Activated CD8-positive, alpha-beta memory T cell treated with anti-CD3 and anti-CD28 coated beads, Interleukin-2, amount 50 U/mL, for 24 hours (primary cell): ENCODE measurements around the gene KRTAP12-3.
"Not testable (repeated sequence)": the region's sequence is repeated elsewhere in the genome, so short reads cannot be mapped to it uniquely, and the experiment has no call there.

Source experiments
- DNase-seq: peaks from one replicate; pipeline ENCODE4 v3.0.0-alpha.2; 2020; ENCODE audit errors: extremely low read depth

The KRTAP12-3 gene

DNA sequence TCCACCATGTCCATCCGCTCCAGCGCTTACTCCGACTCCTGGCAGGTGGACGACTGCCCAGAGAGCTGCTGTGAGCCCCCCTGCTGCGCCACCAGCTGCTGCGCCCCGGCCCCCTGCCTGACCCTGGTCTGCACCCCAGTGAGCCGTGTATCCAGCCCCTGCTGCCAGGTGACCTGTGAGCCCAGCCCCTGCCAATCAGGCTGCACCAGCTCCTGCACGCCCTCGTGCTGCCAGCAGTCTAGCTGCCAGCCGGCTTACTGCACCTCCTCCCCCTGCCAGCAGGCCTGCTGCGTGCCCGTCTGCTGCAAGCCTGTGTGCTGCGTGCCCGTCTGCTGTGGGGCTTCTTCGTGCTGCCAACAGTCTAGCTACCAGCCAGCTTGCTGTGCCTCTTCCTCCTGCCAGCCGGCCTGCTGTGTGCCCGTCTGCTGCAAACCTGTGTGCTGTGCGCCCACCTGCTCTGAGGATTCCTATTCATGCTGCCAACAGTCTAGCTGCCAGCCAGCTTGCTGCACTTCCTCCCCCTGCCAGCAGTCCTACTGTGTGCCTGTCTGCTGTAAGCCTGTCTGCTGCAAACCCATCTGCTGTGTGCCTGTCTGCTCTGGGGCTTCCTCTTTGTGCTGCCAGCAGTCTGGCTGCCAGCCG lies 30.4 kb upstream of the KRTAP12-3 start:
- DNase-seq: not testable (repeated sequence)

GRCh38 chr21:44627831-44628233 lies 29.9 kb upstream of the KRTAP12-3 start:
- not testable (repeated sequence) for DNase-seq

DNA sequence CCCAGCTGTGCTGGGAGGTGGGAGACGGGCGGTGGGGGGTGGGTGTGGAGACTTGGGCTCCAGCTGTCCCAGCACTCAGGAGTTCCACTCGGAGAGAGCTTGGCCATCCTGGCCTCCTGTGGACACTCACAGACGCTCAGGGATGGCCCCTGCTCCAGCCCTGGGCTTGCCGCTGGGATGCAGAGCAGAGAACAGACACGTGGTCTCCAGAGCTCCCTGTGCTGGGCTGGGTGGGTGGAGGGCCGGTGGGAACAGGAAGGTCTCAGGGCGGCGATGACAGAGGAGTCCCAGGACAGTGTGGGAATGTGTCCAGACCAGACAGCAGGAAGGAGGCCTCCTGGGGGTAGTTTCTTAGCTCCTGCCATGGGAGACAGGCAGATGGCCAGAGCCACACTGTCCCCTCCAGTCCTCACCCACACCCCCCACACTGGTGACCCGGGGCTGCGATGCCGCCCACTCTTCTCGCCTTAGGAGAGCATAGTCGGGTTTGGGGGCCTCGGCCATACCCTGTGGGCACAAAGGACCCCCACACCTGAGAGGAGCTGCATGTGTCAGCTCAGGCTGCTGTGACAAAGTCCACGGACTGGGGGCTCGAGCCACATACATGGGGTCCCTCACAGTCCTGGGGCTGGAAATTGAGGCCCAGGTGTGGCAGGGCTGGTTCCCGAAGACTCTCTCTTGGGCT lies 28.9 kb upstream of the KRTAP12-3 start:
- DNase-seq: no peak

DNA sequence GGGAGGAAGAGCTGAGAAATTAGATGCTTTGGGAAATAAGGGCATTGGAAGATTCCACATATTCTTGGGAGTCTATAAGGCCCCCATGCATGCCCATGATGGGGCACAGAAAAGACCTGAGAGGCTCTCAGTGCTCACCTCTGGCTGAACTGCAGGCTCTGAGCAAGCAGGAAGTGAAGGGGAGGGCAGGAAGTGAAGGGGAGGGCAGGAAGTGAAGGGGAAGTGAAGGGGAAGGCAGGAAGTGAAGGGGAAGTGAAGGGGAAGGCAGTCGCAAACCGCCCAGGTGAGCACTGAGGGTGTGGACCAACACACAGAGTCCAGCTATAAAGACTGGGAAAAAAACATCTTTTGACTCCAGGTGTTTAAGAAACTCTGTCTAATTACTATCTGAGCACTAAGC lies 27.3 kb upstream of the KRTAP12-3 start:
- DNase-seq: no peak

DNA sequence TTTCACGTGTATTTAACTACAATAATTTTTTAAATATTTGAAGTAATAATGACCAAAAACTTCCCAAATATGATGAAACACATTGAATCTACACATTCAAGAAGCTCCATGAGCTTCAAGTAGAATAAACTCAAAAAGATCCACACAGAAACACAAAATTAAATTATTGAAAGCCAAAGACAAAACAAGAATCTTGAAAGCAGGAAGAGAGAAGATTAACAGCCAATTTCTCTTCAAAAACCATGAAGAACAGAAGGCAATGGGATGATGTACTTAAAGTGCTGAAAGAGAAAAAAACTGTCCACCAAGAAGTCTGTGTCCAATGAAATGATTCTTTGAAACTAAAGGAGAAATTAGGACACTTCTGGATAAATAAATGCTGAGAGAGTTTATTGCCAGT lies 25.7 kb upstream of the KRTAP12-3 start:
- DNase-seq: no peak

DNA sequence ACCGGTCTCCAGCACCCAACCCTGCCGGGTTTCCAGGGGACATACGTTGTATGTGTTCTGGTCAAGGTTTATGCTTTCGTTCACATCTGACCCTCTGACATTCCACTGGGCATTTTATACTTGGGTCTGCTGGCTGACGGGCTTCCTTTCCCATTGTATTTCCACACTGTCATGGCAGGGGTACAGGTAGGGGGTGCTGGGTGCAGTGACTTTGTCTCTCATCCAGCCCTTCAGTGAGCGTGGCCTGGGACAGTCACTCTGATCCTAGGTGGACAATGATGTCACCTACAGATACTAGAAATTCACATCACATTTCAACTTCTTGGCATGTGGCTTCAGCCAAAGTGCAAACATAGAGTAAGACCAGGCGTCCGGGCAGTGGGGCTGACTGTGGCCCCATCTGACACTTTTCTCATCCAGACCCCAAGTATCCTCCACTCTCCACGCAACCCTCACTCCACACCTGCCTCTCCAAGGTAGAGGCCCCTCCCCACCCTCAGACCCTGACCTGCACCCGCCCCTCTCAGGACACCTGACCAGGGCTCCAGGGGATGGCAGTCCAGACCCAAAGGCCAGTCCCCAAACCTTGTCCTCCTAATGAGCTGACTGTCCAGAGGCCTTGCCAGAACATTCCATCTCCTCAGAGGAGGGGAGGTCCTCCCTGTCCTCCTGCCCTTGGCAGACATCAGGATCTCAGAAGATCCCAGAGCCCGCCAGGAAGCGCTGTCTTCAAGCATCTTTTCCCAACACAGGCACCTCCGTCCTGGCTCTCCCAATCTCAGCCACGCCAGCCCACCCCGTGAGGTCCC lies 21.3 kb upstream of the KRTAP12-3 start:
- no peak for DNase-seq

- no peak for DNase-seq
Observed at GRCh38 chr21:44637018-44637850, 20.5 kb upstream of the KRTAP12-3 start, which contains the start of gene KRTAP10-10. KRTAP10-10 (plus strand) TSS chr21:44637356; CDS start chr21:44637418, 62 bp downstream.

DNA sequence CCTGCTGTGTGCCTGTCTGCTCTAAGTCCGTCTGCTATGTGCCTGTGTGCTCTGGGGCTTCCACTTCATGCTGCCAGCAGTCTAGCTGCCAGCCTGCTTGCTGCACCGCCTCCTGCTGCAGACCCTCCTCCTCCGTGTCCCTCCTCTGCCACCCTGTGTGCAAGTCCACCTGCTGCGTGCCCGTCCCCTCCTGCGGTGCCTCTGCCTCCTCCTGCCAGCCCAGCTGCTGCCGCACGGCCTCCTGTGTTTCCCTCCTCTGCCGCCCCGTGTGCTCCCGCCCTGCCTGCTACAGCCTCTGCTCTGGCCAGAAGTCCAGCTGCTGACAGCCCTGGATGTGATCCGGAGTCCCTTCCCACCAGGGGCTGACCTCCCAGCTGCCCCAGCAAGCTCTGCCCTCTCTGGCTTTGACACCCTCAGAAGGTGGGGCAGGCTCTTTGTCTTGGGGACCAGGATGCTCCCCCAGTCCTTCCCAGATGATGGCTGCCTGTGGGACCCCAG lies 19.8 kb upstream of the KRTAP12-3 start:
- DNase-seq: not testable (repeated sequence)

GRCh38 chr21:44638506-44639330 lies 19.0 kb upstream of the KRTAP12-3 start:
- DNase-seq: not testable (repeated sequence)

GRCh38 chr21:44639331-44639655 lies 18.4 kb upstream of the KRTAP12-3 start:
- no peak for DNase-seq

DNA sequence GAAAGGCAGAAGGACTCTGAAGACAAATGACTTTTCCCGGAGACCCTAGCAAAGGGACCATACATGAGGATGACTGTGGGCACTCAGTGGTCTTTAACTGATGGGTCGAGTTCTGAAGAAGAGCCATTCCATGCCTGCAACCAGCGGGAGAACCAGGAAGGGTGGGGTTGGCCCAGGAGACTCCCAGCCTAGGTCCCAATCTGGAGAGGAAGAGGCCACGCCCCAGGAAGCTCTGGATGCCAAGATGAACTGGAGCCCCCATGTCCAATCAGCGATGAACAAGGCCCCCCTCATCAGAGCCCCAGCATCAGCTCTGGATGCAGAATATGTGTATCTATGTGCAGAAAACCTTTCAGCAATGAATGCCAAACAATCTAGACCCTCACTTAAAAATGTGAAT lies 17.0 kb upstream of the KRTAP12-3 start:
- DNase-seq: no peak

DNA sequence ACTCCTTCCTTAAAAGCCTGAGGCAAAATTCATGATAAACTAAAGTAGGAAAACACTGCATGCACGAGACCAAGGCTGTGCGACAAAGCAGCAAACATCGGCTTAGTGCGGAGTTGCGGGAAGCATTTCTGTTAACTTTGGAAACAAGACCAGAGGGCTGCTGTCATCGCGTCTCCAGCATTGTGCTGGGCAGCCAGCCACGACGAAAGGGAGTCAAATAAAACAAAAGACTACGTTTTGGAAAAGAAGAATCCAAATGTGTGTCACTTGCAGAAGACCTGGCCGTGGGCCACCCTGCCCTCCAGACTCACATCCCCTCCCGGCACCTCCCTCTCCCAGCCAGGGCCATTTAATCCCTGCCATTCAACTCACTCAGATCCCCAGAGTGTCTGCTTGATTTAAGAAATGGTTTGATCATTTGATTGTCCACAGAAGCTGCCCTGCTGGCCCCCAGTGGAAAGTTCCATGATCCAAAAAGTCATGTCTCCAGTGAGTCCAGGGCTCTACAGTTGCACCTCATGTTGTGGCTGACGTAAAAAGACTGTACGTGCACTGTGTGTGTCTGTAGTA lies 13.9 kb upstream of the KRTAP12-3 start:
- no peak for DNase-seq

- no peak for DNase-seq
Observed at GRCh38 chr21:44644878-44645277, 12.9 kb upstream of the KRTAP12-3 start.

DNA sequence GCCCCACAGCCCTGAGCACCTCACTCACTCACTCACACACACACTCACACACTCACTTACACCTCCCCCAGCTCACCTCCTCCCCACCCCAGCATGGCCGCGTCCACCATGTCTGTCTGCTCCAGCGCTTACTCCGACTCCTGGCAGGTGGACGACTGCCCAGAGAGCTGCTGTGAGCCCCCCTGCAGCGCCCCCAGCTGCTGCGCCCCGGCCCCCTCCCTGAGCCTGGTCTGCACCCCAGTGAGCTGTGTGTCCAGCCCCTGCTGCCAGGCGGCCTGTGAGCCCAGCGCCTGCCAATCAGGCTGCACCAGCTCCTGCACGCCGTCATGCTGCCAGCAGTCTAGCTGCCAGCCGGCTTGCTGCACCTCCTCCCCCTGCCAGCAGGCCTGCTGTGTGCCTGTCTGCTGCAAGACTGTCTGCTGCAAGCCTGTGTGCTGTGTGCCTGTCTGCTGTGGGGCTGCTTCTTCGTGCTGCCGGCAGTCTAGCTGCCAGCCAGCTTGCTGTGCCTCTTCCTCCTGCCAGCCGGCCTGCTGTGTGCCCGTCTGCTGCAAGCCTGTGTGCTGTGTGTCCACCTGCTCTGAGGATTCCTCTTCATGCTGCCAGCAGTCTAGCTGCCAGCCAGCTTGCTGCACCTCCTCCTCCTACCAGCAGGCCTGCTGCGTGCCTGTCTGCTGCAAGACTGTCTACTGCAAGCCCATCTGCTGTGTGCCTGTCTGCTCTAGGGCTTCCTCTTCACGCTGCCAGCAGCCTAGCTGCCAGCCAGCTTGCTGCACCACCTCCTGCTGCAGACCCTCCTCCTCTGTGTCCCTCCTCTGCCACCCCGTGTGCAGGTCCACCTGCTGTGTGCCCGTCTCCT lies 11.1 kb upstream of the KRTAP12-3 start, which contains the start of gene KRTAP10-11:
TSS of gene KRTAP10-11 (plus strand) at position 49 of the 856 bp plus-strand sequence. CDS start at position 94, 45 bp downstream.
- not testable (repeated sequence) for DNase-seq

DNA sequence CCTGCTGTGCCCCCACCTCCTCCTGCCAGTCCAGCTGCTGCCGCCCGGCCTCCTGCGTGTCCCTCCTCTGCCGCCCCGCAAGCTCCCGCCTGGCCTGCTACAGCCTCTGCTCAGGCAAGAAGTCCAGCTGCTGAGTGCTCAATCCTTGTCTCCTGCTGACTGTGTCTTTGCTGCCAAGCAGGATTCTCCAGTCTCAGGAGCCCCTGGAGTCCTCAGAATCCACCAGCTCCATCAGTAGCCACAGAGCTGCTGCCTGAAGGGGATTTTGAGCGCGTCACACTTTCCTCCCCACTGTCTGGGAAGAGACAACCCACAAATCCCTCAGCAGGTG lies 10.5 kb upstream of the KRTAP12-3 start:
- no peak for DNase-seq

DNA sequence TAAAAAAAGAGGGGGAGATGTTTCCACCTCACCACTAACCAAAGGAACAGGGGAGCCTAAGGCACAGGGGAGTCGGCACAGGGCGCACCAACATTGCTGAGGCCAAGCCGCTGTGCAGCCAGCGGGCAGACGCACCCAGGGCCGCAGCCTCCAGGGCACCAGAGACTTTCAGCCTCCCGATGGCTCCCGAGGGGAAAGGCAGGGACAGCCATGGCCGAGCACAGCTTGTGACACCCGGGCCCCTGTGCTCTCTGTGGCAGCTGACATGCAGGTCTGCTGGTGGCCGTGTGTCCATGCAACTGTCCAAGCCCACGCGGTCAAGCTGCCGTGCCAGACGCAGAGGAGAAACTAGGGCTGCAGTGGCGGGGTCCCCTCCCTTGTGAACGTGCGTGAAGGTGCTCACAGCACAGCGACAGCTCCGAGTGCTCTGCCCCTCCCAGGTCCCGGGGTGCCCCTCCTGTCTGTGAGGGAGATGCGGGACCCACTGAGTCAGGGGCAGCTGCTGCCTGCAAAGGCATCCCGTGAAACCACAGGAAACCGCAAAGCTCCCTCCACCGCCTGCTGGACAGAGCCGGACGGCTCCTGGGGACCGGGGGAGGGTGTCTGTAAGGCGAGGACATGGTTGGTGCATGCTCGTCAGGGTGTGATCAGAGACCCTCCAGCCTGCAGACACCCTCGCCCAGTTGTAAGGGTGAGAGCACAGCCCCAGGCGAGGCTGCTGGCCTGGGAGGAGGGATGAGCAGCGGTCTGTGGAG lies 9.0 kb upstream of the KRTAP12-3 start:
- no peak for DNase-seq

- DNase-seq: no peak
Observed at GRCh38 chr21:44649521-44650100, 8.1 kb upstream of the KRTAP12-3 start.

GRCh38 chr21:44650265-44650972 lies 7.3 kb upstream of the KRTAP12-3 start:
- no peak for DNase-seq
